ENCODE data around the gene FAM177B. TPM values are rescaled to one million over a fixed set of nuclear protein-coding genes. Genes with fewer than 3 reads are reported as not detected.

The FAM177B gene
- not detected for total RNA-seq

- DNase-seq = no peak
Measured at GRCh38 chr1:222736972-222737371, at the start of gene FAM177B. TSS of gene FAM177B (plus strand) at chr1:222737202. CDS start at chr1:222746546, 9,344 bp downstream.

DNA sequence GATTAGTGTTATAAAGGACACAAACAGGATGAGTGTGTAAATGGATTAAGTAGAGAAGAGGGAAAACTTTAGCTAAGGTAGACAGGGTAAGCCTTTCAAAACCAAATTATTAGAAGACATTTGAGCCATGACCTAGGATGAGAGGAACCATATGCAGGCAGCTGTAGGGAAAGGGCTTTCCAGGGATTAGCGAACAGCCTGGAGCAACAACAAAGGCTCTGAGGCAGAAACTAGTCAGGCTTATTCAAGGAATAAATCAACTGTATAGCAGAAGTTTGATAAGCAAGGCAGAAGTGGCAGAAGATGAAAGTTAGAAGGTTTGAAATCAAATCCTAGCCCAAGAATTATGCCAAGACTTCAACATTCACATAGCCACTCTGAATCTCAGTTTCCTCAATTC lies 46.0 kb upstream of the FAM177B start:
- DNase-seq = no peak

DNA sequence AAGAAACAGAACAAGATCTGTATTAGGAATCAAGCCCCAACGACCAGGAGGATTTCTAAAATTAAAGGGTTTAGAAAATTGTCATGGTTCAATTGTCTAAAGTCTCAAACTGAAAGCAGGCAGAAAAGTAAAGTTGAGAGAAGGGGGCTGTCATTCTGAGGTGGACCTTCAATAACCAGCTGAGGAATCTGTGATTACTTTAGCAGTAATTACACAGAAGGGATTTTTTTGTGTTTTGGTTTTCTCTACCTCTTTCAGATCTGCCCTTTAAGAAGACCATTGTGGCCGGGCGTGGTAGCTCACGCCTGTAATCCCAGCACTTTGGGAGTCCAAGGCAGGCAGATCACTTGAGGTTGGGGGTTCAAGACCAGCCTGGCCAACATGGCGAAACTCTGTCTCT lies 42.1 kb upstream of the FAM177B start:
- DNase-seq = no peak

DNA sequence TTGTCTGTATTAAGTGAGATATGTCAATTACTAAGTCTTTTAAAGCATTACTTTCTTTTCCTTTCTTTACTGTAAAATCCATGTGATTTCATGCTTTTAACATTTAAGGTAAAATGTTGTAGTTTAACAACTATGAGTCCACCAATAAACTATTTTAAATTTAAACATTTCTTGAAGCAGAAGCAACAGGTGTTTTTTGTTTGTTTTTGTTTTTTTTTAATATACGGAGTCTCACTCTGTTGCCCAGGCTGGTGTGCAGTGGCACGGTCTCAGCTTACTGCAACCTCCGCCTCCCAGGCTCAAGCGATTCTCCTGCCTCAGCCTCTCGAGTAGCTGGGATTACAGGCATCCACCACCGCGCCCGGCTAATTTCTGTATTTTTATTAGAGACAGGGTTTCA lies 40.3 kb upstream of the FAM177B start:
- no peak for DNase-seq

- no peak for DNase-seq
Measured at GRCh38 chr1:222697203-222697602, 39.8 kb upstream of the FAM177B start.

- no peak for DNase-seq
Measured at GRCh38 chr1:222697826-222698225, 39.2 kb upstream of the FAM177B start.

GRCh38 chr1:222702210-222702609 lies 34.8 kb upstream of the FAM177B start:
- DNase-seq = no peak

GRCh38 chr1:222704260-222704659 lies 32.7 kb upstream of the FAM177B start:
- DNase-seq = no peak

- no peak for DNase-seq
Measured at GRCh38 chr1:222706815-222707214, 30.2 kb upstream of the FAM177B start.

- no peak for DNase-seq
Measured at GRCh38 chr1:222709700-222710153, 27.3 kb upstream of the FAM177B start.

DNA sequence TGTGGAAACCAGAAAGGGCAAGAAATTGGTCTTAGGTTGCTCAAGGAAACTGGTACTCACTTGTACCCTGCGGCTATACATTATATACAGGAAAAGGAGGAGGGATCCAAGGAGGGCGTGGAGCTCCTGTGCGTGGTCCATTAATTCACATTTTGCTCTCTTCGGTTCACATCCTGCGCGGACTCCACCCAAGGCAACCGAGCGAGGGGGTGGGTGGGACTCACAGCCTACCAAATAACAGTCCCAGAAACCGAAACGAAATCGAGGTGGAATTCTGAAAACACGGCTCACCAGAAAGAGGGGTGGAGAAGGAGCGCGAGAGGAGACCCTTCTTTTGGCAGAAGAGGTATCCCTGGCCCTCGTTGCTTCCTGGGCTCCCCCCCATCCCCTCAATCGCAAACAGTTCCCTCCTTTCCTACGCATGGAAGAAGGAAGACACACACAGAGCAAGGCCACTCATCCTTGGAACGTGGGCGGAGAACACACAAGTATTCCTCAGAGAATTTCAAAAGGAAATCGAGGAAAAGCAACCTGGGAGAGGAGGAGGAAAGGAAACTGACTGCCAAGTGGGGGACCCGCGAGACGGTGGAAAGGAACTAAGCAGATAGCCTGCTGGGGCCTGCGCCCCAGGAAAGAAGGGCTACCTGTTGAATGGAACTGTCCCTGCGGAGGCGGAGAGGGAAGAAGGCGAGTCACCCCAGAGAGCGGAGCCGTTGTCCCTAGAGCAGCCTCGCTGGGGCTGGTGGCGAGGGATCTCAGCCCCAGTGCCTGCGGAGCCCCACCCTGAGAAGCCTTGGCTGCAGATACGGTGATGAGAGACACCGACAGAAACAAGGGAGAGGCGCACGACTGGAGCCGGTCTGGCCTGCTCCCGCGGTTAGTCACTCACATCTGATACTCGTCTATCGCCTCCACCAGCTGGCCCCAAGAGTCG lies 25.4 kb upstream of the FAM177B start:
- DNase-seq = peak; percentile 39

- peak; percentile 90 for DNase-seq
Measured at GRCh38 chr1:222712253-222713090, 24.5 kb upstream of the FAM177B start, which contains the start of the genes AIDA and BROX. TSS of gene AIDA (minus strand) at chr1:222712491. CDS start at chr1:222712317, 174 bp downstream. TSS of gene BROX (plus strand) at chr1:222712564. CDS start at chr1:222715700, 3,136 bp downstream.

DNA sequence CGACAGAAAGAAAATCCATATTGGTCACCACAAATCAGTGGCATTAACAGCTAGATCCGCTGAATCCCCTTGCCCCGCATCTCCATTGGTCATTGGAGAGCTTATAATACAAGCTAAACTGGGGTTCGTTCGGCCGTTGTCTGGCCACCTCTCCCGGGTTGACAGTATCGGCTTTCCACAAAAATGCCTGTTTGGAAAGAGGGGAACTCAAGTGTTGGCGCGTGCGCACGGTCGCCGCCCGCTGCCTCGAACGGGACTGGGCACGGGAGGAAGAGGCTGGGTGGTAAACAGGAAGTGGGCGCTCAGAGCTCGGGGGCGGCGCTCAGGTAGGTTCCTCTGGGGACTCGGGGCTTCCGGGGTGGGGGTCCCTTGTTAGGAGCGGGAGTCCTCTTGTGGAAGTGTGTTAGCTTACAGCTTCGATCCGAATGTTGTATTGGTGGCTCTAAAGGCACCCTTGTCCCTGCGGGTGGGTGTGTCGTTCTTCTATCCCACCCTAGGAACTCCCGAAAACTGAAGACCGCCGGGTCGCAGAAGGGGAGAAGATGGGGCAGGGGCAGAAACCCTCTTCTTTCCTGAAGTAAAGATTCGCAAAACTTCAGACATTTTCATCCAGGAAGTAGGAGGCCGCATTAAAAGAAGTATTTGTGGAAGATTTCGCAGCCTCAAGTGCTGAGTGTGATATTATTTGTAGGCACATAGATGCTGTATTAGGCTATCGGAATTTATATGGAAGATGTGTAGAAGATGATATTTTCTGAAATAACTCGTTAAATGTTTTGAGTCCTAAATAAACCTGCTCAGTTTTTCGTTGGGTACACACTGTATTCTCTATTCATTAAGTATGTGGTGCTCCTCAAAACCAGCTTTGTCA lies 23.7 kb upstream of the FAM177B start:
- DNase-seq = peak; percentile 89

DNA sequence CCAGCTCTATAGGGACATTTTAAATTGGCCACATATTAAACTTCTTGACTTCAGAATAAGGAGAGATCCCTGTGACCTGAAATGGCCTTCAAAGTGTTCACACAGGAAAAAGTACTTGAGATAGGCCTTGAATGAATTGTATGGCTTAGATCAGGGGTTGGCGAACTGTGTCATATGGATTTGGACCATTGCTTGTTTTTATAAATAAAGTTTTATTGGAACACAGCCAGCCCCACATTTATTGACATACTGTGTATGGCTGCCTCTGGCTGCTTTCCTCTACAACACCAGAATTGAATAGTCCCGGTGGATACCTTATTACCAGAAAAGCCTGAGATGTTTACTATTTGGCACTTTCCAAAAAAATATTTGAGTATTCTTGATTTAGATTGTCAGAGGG lies 20.6 kb upstream of the FAM177B start:
- no peak for DNase-seq

GRCh38 chr1:222728746-222729145 lies 8.3 kb upstream of the FAM177B start:
- no peak for DNase-seq

GRCh38 chr1:222730866-222731265 lies 6.1 kb upstream of the FAM177B start:
- no peak for DNase-seq

DNA sequence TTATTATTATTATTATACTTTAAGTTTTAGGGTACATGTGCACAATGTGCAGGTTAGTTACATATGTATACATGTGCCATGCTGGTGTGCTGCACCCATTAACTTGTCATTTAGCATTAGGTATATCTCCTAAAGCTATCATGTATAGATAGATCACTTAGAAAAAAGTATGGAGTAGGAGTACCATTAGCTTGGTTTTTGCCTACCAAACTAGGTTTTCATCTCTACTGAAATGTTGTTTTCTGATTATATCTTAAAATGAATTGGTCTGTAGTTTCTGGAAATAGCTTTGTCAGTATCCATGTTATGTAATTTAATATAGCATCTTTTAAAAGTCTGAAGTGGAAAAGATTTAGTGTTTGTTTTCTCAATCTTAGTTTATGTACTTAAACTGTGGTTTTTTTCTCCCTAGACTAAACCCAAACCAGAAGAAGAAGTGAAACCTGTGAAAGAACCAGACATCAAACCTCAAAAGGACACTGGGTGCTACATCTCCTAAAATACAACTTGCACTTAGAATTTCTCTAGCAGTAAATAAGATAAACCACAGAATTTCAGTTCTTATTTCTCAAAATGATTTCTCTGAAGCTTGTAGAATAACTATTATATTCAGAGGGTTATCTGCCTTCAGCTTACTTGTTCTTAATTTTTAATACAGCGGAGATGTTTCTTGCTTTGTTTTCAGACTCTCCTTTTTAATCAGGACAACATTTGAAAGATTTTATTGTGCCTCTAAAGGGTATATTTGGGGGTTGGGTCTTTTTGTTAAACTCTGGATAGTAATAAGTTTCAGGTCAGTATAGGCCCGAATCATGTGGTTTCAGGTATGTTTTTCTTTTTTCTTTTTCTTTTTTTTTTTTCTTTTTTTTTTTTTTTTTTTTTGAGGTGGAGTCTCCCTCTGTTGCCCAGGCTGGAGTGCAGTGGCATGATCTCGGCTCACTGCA lies 4.5 kb upstream of the FAM177B start:
- DNase-seq = no peak

DNA sequence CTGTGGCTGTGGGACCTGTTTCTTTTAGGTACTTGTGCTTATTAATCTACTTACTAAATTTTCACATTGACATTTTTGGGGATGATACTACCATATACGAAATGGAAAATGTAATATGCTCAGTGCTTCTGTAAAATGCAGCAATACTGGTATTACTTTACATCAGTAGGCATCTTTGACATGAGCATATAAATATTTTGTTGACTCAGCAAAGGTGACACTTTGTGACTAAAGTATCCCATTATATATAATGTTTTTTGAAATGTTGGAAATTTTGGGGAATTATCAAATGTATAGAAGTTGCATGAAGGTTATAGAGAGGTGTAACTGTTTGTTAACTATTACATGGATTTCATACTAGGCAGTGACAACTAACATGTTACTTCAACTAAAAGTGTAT lies 2.3 kb upstream of the FAM177B start:
- no peak for DNase-seq

GRCh38 chr1:222736470-222736869 lies 532 bp upstream of the FAM177B start:
- no peak for DNase-seq

DNA sequence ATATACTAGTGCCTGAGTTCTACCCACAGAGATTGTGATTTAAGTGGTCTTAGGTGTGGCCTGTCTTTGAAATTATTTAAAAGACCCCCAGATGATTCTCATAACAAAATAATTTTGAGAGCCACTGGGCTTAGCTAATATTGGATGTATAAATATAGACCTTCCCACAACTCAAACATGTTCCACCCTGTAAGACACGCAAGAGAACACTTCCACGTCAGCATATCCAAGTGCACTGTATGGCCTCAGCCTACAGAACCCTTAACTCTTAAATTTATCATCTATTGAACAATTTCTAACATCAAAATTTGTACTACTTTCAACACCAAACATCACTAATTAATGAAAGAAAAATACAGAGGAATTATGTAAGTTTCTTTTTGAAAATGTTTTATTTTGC lies 2.5 kb downstream of the FAM177B start:
- DNase-seq = no peak

GRCh38 chr1:222739929-222740328 lies 2.9 kb downstream of the FAM177B start:
- no peak for DNase-seq

All from occipital lobe (tissue), 2 donors.